ENCODE results near the gene ZNF777. TPM values are rescaled to one million over a fixed set of nuclear protein-coding genes. Genes with fewer than 3 reads are reported as not detected.

The ZNF777 gene
- total and polyA plus RNA-seq, 9 of the 15 experiments (the other 6 are each of a cell fraction or from before 2014, with no cell fraction given): 0.11 to 32.6 (median 9.0) TPM

- TF ChIP-seq ZHX1 (conservative IDR thresholded peaks at IDR 0.05; ENCODE audit: low read length) (no peak), ZNF408 (CRISPR knock-in tag; IDR thresholded peaks at IDR 0.05; ENCODE audit: low read depth) (no peak), NFE2 (IDR thresholded peaks at IDR 0.05; ENCODE audit: low read depth) (no peak), ZBTB7A (IDR thresholded peaks at IDR 0.05; ENCODE audit: borderline replicate concordance, control insufficient read depth, low read depth, low read length) (peak; percentile 82; the same call in 1 of the 2 replicates), NCOA2 (IDR thresholded peaks at IDR 0.05; ENCODE audit: partially characterized antibody in 2 of 2) (no peak), DACH1 (IDR thresholded peaks at IDR 0.05; ENCODE audit: partially characterized antibody) (no peak), ZEB2 (IDR thresholded peaks at IDR 0.05) (no peak), E2F5 (CRISPR knock-in tag; IDR thresholded peaks at IDR 0.05) (no peak), HNRNPL (IDR thresholded peaks at IDR 0.05; ENCODE audit: low read depth, low read length) (no peak), THRB (CRISPR knock-in tag; conservative IDR thresholded peaks at IDR 0.05) (no peak), ID3 (CRISPR knock-in tag; IDR thresholded peaks at IDR 0.05) (no peak), ID3 (tag; IDR thresholded peaks at IDR 0.05) (peak; percentile 88), FOXP4 (CRISPR knock-in tag; IDR thresholded peaks at IDR 0.05; ENCODE audit: borderline replicate concordance) (no peak), PYGO2 (tag; IDR thresholded peaks at IDR 0.05) (no peak), IRF9 (tag; IDR thresholded peaks at IDR 0.05) (no peak), SMARCA4 (IDR thresholded peaks at IDR 0.05) (no peak)
- TF ChIP-seq, protein P1, sequence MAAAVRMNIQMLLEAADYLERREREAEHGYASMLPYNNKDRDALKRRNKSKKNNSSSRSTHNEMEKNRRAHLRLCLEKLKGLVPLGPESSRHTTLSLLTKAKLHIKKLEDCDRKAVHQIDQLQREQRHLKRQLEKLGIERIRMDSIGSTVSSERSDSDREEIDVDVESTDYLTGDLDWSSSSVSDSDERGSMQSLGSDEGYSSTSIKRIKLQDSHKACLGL (CRISPR knock-in tag; IDR thresholded peaks at IDR 0.05; ENCODE audit: borderline replicate concordance, poor library complexity, severe bottlenecking): no peak
- TF ChIP-seq, protein P2, sequence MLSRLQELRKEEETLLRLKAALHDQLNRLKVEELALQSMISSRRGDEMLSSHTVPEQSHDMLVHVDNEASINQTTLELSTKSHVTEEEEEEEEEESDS (CRISPR knock-in tag; IDR thresholded peaks at IDR 0.05): no peak
Observed at GRCh38 chr7:149460493-149461277, at the start of gene ZNF777 (continued).

All from K562 (cell line).